ENCODE data around the gene HCFC1R1.

- TF ChIP-seq MAX (IDR thresholded peaks at IDR 0.05; ENCODE audit: low read depth, low read length) (no peak), CTCF (IDR thresholded peaks at IDR 0.05; ENCODE audit: low read depth, low read length) (no peak), POLR2A (IDR thresholded peaks at IDR 0.05; ENCODE audit: extremely low read depth, insufficient read length) (no peak)
These were observed 8.9 kb upstream of the HCFC1R1 start for GRCh38 chr16:3032624-3033023.

Data from NB4 (cell line).